ENCODE results near the gene EPHB6.
A peak's percentile ranks its signal among the peaks of the same experiment; 100 is the strongest.

EPHB6 gene

DNA sequence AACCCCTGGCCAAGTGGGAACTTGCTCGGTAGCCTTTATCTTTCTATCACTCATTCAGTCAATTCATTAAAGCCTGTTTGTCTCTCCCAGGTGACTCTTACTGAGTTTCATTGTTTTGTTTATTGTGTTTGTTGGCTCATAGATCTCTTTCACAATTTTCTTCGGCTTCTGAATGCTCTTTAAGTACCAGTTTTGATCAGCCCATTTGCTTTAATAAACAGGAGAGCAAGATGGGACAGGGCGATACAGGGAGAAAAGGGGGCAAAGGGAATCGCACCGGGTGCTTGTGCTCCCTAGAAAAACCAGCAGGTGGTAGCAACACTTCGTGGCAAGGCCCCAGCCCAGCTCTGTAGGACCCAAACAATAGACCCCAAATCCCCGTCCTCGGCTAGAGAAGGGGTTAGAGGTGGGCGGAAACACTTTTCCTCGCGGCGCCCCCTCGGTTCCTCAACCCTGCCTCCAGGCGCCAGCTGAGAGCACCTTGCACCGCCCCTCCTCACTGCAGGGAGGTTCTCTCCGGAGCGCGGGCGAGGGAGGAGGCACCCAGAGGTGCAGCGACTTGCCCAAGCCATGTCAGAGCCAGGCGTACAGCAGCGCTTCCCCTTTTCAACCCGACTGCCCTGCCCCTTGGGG is 1.0 kb upstream of the EPHB6 start:
- Histone ChIP-seq H3K9me2 (replicated peaks; ENCODE audit: control insufficient read depth, low read length) (no peaks in the 10 kb centered on the region), H3F3A (ENCODE audit: control insufficient read depth, insufficient read depth) (peaks cover 7% of the 10 kb centered on the region), H3K9me3 (ENCODE audit: control insufficient read depth, insufficient read depth, low read length) (no peaks in the 10 kb centered on the region), H4K20me1 (ENCODE audit: control insufficient read depth, insufficient read depth, low read depth, low read length) (no peaks in the 10 kb centered on the region), H3K4me3 (ENCODE audit: low read length) (peak overlapping the region; percentile 96), H3K79me2 (ENCODE audit: control insufficient read depth, low read length) (no peaks in the 10 kb centered on the region), H3K27me3 (ENCODE audit: control insufficient read depth, low read length) (peaks cover 28% of the 10 kb centered on the region), H3K4me2 (ENCODE audit: low read length) (peak overlapping the region; percentile 89), H3K36me3 (ENCODE audit: control insufficient read depth, low read length) (no peaks in the 10 kb centered on the region), H3K4me1 (ENCODE audit: control insufficient read depth, low read length) (peaks cover 29% of the 10 kb centered on the region), H3K27ac (ENCODE audit: low read depth, low read length) (peak overlapping the region; percentile 71)
- TF ChIP-seq, protein P1, sequence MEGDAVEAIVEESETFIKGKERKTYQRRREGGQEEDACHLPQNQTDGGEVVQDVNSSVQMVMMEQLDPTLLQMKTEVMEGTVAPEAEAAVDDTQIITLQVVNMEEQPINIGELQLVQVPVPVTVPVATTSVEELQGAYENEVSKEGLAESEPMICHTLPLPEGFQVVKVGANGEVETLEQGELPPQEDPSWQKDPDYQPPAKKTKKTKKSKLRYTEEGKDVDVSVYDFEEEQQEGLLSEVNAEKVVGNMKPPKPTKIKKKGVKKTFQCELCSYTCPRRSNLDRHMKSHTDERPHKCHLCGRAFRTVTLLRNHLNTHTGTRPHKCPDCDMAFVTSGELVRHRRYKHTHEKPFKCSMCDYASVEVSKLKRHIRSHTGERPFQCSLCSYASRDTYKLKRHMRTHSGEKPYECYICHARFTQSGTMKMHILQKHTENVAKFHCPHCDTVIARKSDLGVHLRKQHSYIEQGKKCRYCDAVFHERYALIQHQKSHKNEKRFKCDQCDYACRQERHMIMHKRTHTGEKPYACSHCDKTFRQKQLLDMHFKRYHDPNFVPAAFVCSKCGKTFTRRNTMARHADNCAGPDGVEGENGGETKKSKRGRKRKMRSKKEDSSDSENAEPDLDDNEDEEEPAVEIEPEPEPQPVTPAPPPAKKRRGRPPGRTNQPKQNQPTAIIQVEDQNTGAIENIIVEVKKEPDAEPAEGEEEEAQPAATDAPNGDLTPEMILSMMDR (IDR thresholded peaks at IDR 0.05; ENCODE audit: low read depth, low read length, poor library complexity, severe bottlenecking): peak; percentile 97
- TF ChIP-seq EZH2phosphoT487 (IDR thresholded peaks at IDR 0.05; ENCODE audit: borderline replicate concordance, low read length): no peak

DNA sequence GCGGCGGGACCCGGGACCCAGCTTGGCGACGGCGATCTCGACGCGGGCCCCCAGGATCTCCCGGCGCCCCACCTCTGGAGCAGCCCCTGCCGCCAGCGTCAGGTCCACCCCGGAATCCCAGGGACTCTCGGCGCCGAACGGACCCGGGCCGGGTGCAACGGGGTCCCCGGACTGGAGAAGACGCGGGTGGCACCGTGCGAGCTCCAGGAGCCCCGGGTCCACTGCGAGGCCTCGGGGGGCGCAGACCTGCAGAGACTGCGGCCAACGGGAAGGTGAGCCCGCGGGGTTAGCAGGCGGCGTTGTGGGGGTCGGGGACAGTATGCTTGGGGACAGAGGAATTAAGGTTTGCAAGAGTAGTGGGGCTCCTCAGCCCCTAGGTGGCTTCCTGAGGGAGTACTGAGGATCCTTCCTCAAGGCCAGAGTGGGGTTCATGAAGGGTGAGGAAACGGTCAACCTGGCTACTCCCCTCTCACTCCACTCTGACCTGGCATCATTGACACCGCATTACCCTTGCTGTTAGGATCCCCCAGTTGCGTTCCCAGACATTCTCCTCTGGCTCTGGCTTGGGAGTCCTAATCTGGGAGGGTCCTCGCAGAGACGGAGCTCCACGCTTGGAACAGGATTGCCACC is 353 bp downstream of the EPHB6 start:
- H3K27ac ChIP-seq (ENCODE audit: low read depth, low read length): no peak overlapping the region

DNA sequence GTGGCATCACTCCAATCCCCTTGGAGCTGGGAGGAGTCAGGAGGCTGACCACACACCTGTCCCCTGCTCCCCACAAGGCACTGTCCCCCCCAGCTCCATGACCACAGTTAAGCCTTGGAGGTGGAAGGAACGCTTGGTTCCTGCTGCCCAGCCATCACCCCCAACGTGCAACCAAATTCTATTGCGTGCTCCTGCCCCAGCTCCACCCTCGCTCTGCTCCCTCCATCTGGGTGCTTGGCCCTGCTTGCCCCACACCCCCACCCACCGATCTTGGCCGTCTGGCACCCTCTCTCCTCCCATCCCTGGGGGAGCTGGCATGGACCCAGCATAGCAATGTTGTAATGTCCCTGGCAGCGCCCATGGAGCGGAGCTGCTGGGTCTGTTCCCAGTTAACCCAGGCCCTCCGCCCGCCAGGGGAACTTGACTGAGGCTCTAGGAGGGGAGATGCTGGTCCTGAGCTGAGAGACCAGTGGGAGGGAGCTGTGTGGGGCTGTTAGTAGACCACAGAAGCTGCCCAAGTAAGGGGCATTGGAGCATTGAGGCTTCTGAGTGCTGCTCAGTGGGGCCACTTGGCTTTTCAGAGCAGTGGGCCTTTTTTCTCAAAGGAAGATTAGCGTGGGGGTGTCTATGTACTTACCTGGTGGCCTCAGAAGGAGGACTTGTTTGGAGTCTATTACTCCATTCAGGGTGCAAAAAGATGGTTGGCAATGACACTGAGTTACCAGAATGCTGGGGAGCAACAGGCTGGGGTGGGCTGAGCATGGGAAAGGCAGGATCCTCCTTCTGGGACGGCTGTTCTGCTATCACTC is 1.1 kb downstream of the EPHB6 start:
- peaks cover 7% of the 10 kb centered on the region for H3F3A ChIP-seq (ENCODE audit: control insufficient read depth, insufficient read depth)
- H3K9me3 ChIP-seq (ENCODE audit: control insufficient read depth, insufficient read depth, low read length): no peaks in the 10 kb centered on the region
- H3K4me1 ChIP-seq (ENCODE audit: control insufficient read depth, low read length): peaks cover 23% of the 10 kb centered on the region
- H3K79me2 ChIP-seq (ENCODE audit: control insufficient read depth, low read length): no peaks in the 10 kb centered on the region
- peak overlapping the region; percentile 96 for H3K4me3 ChIP-seq (ENCODE audit: low read length)
- no peaks in the 10 kb centered on the region for H4K20me1 ChIP-seq (ENCODE audit: control insufficient read depth, insufficient read depth, low read depth, low read length)
- no peaks in the 10 kb centered on the region for H3K9me2 ChIP-seq (replicated peaks; ENCODE audit: control insufficient read depth, low read length)
- H3K4me2 ChIP-seq (ENCODE audit: low read length): peak overlapping the region; percentile 89
- no peak overlapping the region for H3K27ac ChIP-seq (ENCODE audit: low read depth, low read length)
- no peaks in the 10 kb centered on the region for H3K36me3 ChIP-seq (ENCODE audit: control insufficient read depth, low read length)
- peaks cover 39% of the 10 kb centered on the region for H3K27me3 ChIP-seq (ENCODE audit: control insufficient read depth, low read length)
- TF ChIP-seq EZH2phosphoT487 (IDR thresholded peaks at IDR 0.05; ENCODE audit: borderline replicate concordance, low read length): no peak
- TF ChIP-seq, protein P1 (IDR thresholded peaks at IDR 0.05; ENCODE audit: low read depth, low read length, poor library complexity, severe bottlenecking): no peak

More for the DNA sequence above, 353 bp downstream of the EPHB6 start:
- peak overlapping the region; percentile 89 for H3K4me2 ChIP-seq (ENCODE audit: low read length)
- no peaks in the 10 kb centered on the region for H3K36me3 ChIP-seq (ENCODE audit: control insufficient read depth, low read length)
- H3F3A ChIP-seq (ENCODE audit: control insufficient read depth, insufficient read depth): peaks cover 7% of the 10 kb centered on the region
- H3K79me2 ChIP-seq (ENCODE audit: control insufficient read depth, low read length): no peaks in the 10 kb centered on the region
- no peaks in the 10 kb centered on the region for H4K20me1 ChIP-seq (ENCODE audit: control insufficient read depth, insufficient read depth, low read depth, low read length)
- H3K4me3 ChIP-seq (ENCODE audit: low read length): peak overlapping the region; percentile 96
- H3K9me2 ChIP-seq (replicated peaks; ENCODE audit: control insufficient read depth, low read length): no peaks in the 10 kb centered on the region
- peaks cover 32% of the 10 kb centered on the region for H3K27me3 ChIP-seq (ENCODE audit: control insufficient read depth, low read length)
- TF ChIP-seq, protein P1 (IDR thresholded peaks at IDR 0.05; ENCODE audit: low read depth, low read length, poor library complexity, severe bottlenecking): peak; percentile 47
- no peak for TF ChIP-seq EZH2phosphoT487 (IDR thresholded peaks at IDR 0.05; ENCODE audit: borderline replicate concordance, low read length)
- H3K4me1 ChIP-seq (ENCODE audit: control insufficient read depth, low read length): peaks cover 29% of the 10 kb centered on the region
- H3K9me3 ChIP-seq (ENCODE audit: control insufficient read depth, insufficient read depth, low read length): no peaks in the 10 kb centered on the region

Measured in DOHH2 (cell line).